HG03196 (cell line): ENCODE results near the gene PCSK7.

Source experiments
- ATAC-seq: cut with Tn5 transposase; IDR thresholded peaks from one replicate; pipeline ENCODE4 v1.9.1; 2021; ENCODE audit not compliant: unreplicated experiment

Gene PCSK7

DNA sequence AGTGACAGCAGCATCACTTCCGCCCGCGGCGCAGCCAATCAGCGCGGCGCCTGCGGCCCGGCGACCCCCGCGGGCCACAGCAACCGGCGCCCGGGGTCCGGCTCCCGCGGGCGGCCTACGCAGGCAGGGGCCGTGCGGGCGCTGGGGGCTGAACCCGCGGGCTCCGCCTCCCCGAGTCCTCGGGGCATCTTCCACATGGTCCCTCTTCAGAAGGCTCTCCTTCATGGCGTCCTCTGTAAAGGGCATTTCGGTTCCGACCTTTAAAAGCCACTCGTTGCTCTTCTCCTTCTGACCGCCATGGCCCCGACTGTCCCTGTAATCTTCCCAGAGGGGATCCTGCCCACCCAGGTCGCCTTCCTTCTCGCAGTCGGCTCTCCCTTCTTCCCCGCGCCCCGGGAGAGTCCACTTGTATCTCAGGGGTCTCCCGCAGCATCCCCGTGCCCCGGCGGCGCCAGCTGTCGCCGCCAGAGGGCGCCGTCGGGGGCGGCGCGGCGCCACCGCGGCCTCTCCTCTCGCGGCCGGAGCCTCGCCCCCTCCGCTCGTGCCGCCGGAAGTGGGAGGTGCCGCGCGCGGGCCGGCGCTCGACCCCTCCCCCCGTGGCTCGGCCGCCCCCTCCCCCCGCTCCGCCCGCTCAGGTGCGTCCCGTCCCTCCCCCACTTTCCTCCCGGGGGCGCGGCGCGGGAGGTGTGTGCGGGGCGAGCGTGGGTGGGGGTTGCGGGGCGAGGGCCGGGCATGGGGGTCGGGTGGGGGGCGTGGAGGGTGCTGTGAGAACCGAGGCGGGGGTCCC, 412 bp upstream of the PCSK7 start, which contains the start of gene RNF214:
Gene RNF214, plus strand, starts transcription at position 580 of the 787 bp plus-strand sequence. CDS start 1,602 bp downstream, outside the sequence.
- ATAC-seq = peak; percentile 57

DNA sequence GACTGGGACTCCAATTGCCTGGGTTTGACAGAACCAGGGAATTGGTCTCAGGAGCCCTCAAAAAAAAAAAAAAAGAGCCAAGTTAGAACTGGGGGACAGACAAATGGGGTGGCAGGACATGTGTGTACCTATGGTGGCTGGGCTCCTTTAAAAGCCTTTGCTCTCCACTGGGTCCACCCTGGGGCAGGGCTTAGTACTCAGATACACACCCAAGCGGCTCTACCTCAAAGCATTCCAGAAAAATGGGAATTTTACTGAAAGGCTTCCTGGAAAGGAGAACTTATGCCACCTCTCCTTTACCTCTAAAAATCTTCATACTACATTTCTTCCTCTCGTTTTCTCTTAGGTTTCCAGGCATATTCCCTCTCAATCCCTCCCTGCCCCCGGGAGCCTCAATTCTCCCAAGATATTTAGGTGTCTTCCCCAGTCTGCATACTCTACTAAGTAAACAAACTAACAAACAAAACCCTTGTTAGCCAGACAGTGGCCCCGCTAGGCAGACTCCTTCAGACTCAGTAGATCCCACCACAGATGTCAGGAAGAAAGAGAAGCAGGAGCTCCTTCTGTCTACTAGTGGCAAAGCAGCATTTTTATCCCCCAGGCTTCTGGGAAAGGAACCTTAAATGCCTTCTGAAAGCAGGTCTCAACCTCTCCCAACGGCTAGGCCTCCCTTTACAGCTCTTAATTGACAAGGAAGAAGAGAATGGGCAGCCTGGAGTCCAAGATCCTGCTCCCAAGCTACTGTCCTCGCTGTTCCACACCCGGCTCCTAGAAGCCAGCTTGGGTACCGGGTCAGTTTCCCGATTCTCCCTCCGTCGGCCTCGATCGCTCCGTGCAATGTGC, 653 bp downstream of the PCSK7 start:
- ATAC-seq = no peak

DNA sequence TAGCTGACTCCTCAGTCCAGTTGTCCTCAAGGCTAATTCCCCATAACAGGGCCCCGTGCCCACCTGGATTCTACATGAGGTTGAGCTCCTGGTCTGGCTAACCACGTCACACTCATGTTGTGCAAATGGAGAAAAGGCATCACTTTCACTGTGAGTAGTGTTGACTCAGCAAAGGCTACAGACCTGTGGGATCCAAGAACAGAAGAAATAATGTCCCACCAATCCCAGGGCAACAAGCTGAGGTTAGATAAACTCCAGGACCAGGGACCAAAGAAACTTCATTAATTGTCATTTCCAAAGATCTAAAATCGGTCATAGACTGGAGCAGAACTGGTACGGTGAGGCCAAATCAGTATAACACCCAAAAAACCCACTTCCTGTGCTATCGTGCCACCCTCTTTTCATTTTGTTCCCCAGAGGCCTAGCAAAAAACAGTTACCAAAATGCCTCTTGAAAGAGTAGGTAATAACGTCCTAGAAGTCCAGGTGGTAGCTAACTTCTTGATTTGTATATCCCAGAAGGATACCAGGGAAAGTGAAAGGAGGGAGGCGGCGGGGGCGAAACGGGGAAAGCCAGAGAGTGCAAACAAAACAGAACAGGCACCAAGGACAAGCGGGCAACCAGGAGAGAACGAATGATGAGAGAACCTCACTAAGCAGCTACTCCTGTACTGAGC, 1.4 kb downstream of the PCSK7 start:
- no peak for ATAC-seq

DNA sequence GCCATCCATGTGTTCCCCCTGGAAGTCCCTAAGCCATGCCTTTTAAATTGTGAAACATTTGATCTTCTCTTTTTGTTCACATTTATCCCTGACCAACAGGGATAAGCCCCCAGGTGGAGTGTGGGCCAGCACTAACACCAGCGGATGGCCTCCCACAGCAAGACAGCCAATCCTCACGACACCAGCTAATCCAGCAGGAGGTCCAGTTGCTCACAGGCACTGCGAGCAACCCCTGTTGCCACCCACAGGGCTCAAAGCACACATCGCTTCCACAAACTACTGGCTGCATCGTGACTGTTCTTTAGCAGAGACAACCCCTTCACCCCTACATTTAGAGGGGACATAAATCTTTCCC, 2.0 kb downstream of the PCSK7 start:
- ATAC-seq = no peak

DNA sequence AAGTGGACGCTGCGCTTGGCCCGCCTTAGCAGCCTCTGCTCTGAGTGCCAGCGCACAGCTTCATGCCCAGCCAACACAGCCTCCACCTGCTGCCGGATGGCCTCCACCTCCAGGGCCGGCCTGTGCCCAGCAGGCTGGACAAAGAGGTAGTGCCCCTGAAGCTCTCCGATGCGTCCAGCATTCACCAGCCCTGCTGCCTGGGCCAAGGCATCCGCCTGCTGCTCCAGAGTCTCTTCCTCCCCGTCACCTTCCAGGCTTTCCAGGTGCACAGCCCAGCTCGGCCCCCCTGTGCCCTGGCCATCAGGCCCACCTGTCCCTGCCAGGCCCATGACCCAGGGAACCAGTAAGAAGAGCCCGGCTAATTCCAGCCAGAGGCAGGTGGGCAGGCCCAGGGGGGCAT, 2.5 kb downstream of the PCSK7 start:
- ATAC-seq = no peak

DNA sequence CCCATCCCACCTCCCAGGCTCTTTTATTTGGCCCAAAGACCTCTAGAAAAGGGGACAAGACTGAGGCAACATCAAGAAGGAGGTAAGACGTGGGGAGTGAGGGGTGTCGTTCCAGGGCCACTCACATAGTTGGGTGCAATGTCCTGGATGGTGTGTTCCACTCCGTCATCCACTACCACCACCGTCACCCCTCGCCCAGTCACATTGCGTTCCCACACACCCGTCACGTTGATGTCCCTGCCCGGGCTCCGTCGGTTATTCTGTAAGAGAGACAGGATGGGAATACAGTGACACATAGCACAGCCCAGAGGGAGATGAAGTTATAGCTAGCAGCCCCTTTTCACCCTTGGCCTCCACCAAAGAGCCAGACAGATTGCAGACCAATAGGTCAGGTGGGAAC, 3.8 kb downstream of the PCSK7 start:
- no peak for ATAC-seq

DNA sequence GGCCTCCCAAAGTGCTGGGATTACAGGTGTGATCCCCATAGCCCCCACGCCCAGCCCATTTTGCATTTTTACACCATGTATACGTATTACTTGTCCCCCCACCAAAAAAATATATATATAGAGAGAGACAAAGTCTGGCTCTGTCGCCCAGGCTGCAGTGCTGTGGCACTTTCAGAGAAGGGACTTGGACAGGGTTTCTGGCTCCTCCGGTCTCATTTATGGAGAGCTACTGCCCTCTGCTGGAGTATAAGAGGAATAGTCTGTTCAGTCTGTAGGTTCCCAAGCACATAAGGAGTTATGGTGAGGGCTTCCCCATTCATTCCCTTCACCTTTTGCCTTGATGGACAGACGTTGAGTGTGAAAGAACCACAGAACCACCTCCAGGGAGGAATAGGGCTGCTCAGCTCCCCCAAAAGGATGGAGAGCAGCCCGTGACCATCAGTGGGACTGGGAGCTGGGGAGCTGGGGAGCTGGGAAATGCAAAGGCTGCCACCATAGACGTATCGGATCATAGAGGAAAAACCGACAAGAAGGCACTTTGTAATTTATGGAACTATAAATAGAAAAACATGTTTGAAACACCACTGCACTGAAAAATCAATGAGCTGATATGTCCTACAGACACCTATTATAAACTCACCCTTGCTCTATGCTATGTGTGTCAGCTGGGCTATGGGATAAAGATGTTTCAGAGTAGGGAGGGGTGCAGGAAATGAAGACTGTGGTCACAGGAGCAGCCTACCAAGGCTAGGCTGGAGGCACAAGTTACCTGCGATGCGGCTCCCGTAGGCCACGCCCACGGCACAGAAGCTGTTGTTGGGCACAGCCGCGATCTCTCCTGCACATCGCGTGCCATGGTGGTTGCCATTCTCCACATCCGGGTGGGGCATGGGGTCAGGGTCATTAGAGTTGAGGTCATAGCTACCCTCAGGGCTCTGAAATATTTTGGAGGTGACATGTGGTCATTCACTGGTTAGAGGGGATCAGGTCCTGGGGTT, 5.2 kb downstream of the PCSK7 start:
- no peak for ATAC-seq

DNA sequence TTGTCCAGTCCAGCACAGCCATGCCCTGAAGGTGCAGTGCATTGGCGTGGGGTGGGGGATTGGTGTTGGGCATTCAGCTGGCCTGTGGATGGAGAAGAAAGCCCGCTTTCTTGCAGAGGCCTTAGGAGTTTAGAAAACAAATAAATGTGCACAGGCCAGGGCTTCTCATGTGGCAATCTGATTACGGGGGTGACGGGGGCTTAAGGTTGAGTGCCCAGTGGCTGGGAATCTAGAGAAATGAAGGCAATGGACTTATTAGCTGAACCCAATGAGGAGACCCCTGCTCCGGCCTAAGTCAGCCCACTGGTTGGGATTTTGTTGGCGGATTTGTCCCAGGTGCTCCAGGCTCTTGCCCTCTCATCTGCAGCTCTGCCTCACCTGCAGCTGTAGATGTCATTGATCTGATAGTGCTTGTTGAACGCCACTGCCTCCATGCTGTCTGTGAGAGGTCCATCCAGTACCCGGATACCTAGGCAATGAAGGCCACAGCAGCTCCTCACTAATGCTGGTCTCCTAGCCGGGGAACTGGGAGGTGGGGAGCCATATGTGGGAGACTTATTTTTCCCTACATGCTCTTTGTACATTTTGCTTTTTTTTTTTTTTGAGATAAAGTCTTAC, 6.2 kb downstream of the PCSK7 start:
- ATAC-seq = no peak

DNA sequence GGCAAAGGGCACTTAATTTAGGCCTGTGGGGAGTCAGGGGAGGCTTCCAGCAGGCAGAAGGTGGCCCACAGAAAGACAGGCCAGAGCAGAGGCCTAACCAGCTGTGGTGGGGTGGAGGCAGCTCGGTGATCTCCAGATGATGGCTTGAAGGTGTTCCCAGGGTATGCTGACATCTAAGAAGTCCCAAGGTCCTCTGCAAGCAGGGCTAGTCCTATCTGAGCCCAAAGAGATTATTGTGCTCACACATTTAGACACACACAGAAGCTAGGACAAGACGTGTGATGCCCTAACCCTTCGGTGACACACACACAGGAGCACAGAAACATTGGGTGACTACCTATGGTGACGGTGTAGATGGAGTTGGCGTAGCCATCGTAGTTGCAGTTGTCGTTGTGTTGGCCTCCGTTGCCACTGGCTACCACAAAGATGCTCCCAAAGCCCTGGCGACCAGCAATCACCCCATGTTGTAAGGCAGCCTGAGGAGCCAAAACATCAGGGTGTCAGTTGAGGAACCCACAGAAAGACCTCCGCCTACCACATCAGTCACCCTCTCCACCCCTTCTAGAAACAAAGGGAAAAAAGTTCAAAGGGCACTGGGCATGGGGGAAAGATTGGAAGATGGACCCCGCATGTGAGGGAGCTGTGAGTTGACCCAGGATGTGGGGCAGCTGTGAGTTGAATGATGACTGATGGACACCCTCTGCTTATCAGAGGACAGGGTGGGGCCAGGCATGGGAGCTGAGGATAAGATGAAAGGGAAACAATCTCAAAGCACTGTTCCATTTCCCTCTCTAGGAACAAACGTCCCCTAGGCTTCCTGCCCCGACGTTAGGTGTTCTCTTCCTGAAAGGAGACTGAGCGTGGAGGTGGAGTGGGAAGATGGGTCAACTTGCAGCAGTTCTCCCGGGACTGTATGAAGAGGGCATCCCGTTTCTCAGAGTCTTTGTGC, 7.9 kb downstream of the PCSK7 start:
- no peak for ATAC-seq

DNA sequence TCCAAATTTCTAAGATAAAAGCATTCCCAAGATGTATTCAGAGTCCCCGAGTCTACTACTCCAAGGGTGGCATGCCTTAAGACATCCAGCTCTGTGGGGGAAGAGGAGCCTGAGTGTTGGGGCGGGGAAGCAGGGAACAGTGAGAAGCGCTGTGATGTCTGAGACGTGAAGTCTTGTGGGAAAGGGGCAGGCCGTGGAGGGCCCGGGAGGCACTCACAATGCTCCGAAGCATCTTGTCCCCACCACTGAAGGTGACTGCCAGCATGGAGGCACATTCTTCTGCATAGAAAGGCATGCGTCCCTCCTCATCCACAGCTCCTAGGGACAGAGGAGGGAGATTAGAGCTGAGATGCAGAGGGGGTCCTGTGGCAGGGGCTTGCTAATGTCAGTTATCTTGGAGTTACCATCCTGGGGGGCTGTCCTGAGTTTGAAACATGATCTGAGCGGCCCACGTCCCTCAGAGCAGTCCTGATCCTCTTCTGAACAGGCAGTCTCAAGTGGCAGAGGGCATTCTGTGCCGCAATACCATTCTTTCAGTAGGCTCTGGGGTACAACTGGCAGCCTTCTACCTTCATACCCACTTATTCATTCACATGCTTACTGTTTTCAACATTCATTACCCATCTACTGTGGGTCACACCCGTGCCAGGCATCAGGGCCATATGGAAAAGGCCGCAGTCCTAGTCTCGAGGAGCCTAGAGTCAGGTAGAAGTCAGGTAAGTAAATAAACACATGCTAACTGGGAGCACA, 8.7 kb downstream of the PCSK7 start:
- no peak for ATAC-seq

DNA sequence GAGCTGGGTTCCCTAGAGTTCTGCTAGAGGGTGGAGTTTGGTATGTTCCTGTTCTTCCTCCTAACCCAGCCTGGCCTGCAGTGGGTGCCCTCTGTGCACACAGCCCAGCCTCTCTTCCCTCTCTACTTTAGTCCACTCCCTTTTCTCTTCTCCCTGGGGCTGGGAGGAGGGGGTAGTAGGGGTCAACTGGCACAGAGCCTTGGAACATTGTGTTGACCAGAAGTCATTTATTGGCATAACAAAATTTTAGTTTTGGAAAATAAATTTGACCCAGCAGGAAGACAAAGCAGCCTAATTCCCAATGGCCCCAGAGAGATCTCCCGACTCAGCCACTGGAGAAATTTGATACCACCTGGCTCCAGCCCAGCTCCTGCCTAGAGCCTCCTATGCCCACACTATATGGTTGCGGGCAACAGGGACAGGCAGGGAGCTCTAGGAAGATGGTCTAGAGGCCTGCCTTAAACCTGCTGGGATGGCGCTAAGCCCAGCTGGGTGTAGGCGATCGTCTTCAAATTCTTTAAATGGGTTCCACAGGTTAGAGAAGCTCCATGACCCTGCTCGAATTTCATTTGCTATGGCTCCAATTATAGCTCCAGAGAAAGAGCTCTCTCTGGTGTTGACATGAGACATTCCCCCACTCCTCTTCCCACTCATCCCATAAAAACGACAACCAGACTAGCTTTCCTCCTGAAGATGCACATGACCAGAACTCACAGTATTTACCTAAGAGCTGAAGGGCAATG, 9.9 kb downstream of the PCSK7 start:
- no peak for ATAC-seq

DNA sequence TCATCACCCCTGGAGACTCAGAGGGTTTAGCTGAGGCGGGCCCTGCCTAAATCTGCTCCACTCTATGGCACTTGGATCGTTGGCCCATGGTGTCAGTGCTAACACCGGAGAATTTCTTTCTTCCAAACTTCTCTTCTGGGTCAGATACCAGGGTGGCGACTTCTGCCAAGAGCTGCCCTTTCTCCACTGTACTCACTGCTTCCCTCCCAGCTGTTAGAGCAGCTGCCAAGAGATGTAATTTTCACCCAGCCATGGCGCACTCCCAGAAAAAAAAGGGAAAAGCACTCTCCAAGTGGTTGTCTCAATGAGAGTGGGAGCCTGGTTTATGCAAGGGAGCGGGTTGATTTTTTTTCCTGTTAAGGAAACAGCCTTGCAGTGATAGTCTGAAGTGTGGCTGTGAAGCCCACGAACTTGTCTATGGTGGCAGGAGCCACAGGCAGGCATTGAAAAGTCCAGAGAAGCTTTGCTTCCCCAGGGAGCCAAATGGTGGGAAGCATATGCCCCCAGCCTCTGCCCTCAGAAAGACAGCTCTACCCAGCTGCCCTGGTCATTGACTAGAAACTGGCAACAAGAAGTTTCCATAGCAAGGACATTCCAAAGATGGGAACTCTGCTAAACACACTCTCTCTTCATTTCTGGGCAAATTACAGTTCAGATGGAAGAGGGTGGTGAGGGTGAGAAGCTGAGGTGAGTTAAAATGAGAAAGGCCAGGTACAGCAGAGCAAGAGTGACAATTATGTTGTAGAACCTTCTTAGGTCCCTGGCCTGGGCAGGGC, 10.7 kb downstream of the PCSK7 start:
- no peak for ATAC-seq

DNA sequence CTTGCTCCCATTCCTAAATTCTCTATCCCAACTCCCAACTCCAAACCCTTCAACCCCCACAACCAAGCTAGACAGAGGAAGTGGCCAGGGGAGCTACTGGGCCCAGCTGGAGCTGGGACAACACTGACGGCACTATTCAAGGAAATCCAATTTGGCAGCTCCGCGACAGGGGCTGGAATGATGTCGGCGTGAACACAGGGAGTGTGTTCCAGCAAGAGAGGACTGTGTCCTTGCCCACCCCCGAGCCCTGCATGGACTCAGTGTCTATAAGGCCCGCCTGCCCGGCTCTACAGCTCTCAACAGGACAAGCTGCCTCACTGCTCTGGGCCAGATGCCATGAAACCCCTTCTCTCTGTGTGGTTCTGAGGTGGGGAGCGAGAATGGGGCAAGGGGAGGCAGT, 11.3 kb downstream of the PCSK7 start:
- no peak for ATAC-seq

DNA sequence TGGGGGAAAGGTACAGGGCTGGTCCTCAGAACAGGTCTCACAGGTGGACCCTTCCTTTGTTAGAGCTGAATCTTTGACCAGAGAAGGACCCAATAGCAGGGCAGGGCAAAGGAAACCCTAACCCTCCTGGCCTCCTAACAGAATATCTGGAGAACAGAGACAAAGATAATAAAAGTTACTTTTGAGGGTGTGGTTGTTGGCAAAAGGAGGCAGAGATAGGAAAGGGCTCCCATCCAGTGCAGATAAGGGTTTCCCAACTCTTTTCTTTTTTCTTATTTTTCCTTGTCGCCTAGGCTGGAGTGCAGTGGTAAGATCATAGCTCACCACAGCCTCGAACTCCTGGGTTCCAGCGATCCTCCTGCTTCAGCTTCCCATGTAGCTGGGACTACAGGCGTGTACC, 11.9 kb downstream of the PCSK7 start:
- ATAC-seq = no peak

DNA sequence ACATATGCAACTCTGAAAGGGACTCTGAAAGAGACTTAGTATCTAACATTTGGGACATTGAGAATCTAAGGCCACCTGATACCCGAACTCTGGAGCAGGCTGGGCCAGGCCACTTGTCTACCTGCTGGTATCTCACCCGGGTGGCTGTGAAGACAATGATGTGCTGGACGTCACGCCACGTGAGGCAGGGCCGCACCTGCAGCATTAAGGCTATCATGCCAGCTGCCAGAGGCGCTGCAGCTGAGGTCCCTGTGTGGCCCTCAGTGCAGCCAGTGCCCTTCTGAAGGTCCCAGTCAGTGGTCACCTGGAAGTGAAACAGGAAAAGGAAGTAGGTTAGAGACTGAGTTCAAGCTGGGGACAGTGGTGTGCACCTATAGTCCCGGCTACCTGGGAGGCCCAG, 12.4 kb downstream of the PCSK7 start:
- no peak for ATAC-seq

DNA sequence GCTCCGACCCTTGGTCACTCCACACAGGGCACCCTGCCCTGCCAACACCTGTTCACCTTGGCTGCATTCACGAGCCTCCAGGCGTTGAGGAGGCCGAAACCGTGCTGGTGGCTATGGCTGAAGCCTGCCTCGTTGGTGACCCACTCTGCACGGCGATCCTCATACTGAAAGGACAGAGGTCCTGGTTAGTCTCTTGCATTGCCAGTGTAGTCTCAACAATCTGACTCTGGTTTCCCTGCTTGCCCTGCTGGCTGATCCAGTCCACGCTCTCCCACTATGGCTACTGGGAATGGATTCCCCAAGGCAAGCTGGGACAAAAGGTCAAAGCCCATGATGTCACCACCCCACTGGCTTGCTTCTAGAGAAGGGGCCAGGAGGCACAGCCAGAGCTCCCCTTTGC, 12.9 kb downstream of the PCSK7 start:
- ATAC-seq = no peak
